ENCODE results near the gene RAB11FIP4. TPM values are rescaled to one million over a fixed set of nuclear protein-coding genes. Genes with fewer than 3 reads are reported as not detected.
A peak's percentile ranks its signal among the peaks of the same experiment; 100 is the strongest.

The RAB11FIP4 gene
- total and polyA plus RNA-seq, 7 experiments from 2014 or later = 16.1 to 82.4 (median 55.1) TPM

GRCh38 chr17:31364012-31364411 lies 27.5 kb upstream of the RAB11FIP4 start:
- H3K27ac Mint-ChIP-seq = no peak overlapping the region
- ChIA-PET POLR2A (no interaction called here), CTCF (no interaction called here)
- Histone ChIP-seq H3K4me3 (ENCODE audit: low read length) (no peak overlapping the region), H3K27me3 (ENCODE audit: control insufficient read depth in 2 of 2, insufficient read depth in 2 of 2, low read length in 2 of 2) (no peaks in the 10 kb centered on the region), H3K9me3 (ENCODE audit: control insufficient read depth in 2 of 3, low read length in 3 of 3) (no peaks in the 10 kb centered on the region), H3K27ac (ENCODE audit: low read depth, low read length) (no peak overlapping the region), H3K4me1 (ENCODE audit: control insufficient read depth in 2 of 2, insufficient read depth in 2 of 2, low read length in 2 of 2) (no peaks in the 10 kb centered on the region), H3K36me3 (ENCODE audit: control insufficient read depth in 2 of 3, insufficient read depth in 3 of 3, low read length in 3 of 3) (peaks cover 0 to 13% (median 2%) of the 10 kb centered on the region in 3 experiments)
- H3K4me1 Mint-ChIP-seq = peaks cover 0 to 1% (median 0%) of the 10 kb centered on the region in 7 donors
- H3K4me3 Mint-ChIP-seq = no peak overlapping the region
- intact Hi-C loops (cut with micrococcal nuclease) = no loop called here
- H3K27me3 Mint-ChIP-seq = no peaks in the 10 kb centered on the region
- H3K36me3 Mint-ChIP-seq = peaks cover 0 to 43% (median 21%) of the 10 kb centered on the region in 5 donors
- no peak for DNase-seq
- peaks cover 0 to 2% (median 0%) of the 10 kb centered on the region in 11 donors for H3K9me3 Mint-ChIP-seq
- ATAC-seq = no peak

DNA sequence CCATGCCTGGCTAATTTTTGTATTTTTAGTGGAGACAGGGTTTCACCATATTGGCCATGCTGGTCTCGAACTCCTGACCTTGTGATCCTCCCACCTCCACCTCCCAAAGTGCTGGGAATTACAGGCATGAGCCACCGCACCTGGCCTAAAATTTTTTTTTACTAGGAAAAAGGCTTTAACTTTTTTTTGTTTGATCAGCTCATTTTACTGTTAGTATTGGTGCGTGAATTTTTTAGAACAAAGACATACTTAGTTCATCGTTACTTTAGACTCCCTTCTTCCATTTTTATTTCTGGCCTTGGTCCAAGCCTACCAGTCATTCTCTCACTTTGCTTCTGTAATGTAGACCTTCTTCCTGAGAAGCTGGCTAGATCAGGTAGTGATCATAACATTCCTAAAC lies 25.4 kb upstream of the RAB11FIP4 start:
- ATAC-seq (no peak), DNase-seq (no peak)
- peaks cover under 1 to 11% (median 6%) of the 10 kb centered on the region in 7 donors for H3K4me1 Mint-ChIP-seq
- no peak overlapping the region for H3K27ac Mint-ChIP-seq
- peaks cover 0 to 2% (median 0%) of the 10 kb centered on the region in 11 donors for H3K9me3 Mint-ChIP-seq
- H3K36me3 ChIP-seq (ENCODE audit: control insufficient read depth in 2 of 3, insufficient read depth in 3 of 3, low read length in 3 of 3) = peaks cover 0 to 5% (median 0%) of the 10 kb centered on the region in 3 experiments
- ChIA-PET POLR2A (no interaction called here), CTCF (no interaction called here)
- H3K36me3 Mint-ChIP-seq = peaks cover 0 to 28% (median 15%) of the 10 kb centered on the region in 5 donors
- no peak overlapping the region for H3K4me3 ChIP-seq (ENCODE audit: low read length)
- no peaks in the 10 kb centered on the region for H3K4me1 ChIP-seq (ENCODE audit: control insufficient read depth in 2 of 2, insufficient read depth in 2 of 2, low read length in 2 of 2)
- H3K9me3 ChIP-seq (ENCODE audit: control insufficient read depth in 2 of 3, low read length in 3 of 3) = no peaks in the 10 kb centered on the region
- H3K4me3 Mint-ChIP-seq = no peak overlapping the region
- H3K27me3 Mint-ChIP-seq = no peaks in the 10 kb centered on the region
- intact Hi-C loops (cut with micrococcal nuclease) = no loop called here
- H3K27me3 ChIP-seq (ENCODE audit: control insufficient read depth in 2 of 2, insufficient read depth in 2 of 2, low read length in 2 of 2) = no peaks in the 10 kb centered on the region
- H3K27ac ChIP-seq (ENCODE audit: low read depth, low read length) = no peak overlapping the region

DNA sequence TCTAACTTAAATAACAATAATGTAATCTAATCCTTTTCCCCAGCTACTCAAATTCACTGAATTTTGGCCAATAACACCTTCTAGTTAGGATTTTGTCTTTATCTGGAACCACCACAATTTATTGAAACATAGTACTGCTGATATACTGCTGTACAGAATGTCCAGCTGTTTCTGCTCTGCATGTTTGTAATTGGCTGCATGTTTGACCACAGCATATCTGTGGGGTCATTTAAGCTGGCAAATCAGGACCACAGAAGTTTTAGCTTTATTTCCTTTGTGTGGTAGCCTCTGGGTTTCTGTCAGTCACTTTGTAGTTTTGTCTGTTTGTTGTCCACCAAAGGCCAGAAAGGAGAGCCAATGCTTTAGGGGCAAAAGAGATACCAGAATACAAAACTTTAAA lies 22.2 kb upstream of the RAB11FIP4 start:
- H3K27ac ChIP-seq (ENCODE audit: low read depth, low read length) = no peak overlapping the region
- H3K36me3 ChIP-seq (ENCODE audit: control insufficient read depth in 2 of 3, insufficient read depth in 3 of 3, low read length in 3 of 3) = peaks cover 0 to 6% (median 4%) of the 10 kb centered on the region in 3 experiments
- H3K9me3 ChIP-seq (ENCODE audit: control insufficient read depth in 2 of 3, low read length in 3 of 3) = no peaks in the 10 kb centered on the region
- POLR2A ChIA-PET = interaction anchor here (1.2 kb wide), 2 partner anchors 49 to 58 kb away, joined by 3 read pairs; no protein-coding TSS in a partner anchor
- no peaks in the 10 kb centered on the region for H3K27me3 ChIP-seq (ENCODE audit: control insufficient read depth in 2 of 2, insufficient read depth in 2 of 2, low read length in 2 of 2)
- CTCF ChIA-PET = interaction anchor here (0.6 to 1.0 kb wide), 2 partner anchors 50 to 169 kb away, joined by 3 read pairs; no protein-coding TSS in a partner anchor
- H3K4me1 ChIP-seq (ENCODE audit: control insufficient read depth in 2 of 2, insufficient read depth in 2 of 2, low read length in 2 of 2) = peaks cover 0 to 4% of the 10 kb centered on the region in 2 donors
- no peak overlapping the region for H3K4me3 ChIP-seq (ENCODE audit: low read length)
- H3K4me1 Mint-ChIP-seq = peaks cover 17 to 30% (median 27%) of the 10 kb centered on the region in 7 donors
- no peak for ATAC-seq
- H3K27ac Mint-ChIP-seq = peak overlapping the region in 3 of 9 donors; percentile 22 to 59 (median 40)
- no peaks in the 10 kb centered on the region for H3K27me3 Mint-ChIP-seq
- H3K9me3 Mint-ChIP-seq = peaks cover 0 to 2% (median 0%) of the 10 kb centered on the region in 11 donors
- peaks cover 2 to 13% (median 8%) of the 10 kb centered on the region in 5 donors for H3K36me3 Mint-ChIP-seq
- H3K4me3 Mint-ChIP-seq = no peak overlapping the region
- intact Hi-C loops (cut with micrococcal nuclease) = no loop called here
- no peak for DNase-seq

DNA sequence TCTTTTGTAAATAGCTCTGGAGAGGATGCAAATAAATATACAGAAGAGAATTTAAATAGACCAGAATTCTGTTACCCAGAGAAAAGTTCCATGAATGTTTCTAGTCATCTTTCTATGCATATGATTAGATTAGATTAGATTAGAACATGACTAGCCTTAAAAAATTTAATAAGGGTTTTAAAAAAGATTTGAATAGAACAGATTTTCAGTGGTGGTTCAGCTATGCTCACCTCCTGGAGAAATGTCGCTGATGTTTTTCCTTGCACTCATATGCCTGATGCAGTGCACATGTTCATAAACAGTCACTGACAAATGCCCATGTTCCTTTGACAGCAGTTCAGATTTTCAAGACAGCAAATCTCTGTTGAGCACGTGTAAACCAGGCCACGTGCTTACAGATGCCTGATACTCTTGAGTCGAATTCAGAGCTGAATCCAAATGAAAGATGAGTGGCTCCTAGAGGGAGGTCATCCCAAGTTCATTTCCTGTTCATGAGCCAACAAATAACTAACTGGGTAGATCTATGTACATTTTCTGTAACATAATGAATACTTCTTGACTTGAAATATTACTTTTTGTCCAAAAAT lies 19.9 kb upstream of the RAB11FIP4 start:
- no peak overlapping the region for H3K4me3 ChIP-seq (ENCODE audit: low read length)
- Mint-ChIP-seq H3K27me3 (no peaks in the 10 kb centered on the region), H3K4me3 (no peak overlapping the region), H3K36me3 (peaks cover 4 to 17% (median 11%) of the 10 kb centered on the region in 5 donors), H3K9me3 (peaks cover 0 to 2% (median 0%) of the 10 kb centered on the region in 11 donors), H3K27ac (peak overlapping the region in 3 of 9 donors; percentile 14 to 56 (median 32)), H3K4me1 (peaks cover 17 to 30% (median 27%) of the 10 kb centered on the region in 7 donors)
- H3K27me3 ChIP-seq (ENCODE audit: control insufficient read depth in 2 of 2, insufficient read depth in 2 of 2, low read length in 2 of 2) = no peaks in the 10 kb centered on the region
- no peaks in the 10 kb centered on the region for H3K9me3 ChIP-seq (ENCODE audit: control insufficient read depth in 2 of 3, low read length in 3 of 3)
- DNase-seq (no peak), ATAC-seq (no peak)
- H3K27ac ChIP-seq (ENCODE audit: low read depth, low read length) = no peak overlapping the region
- CTCF ChIA-PET = interaction anchor here (0.7 to 3.1 kb wide), 12 partner anchors 50 to 612 kb away, joined by 3 to 16 read pairs (median 4); partner anchors contain the start of gene EVI2A
- intact Hi-C loops (cut with micrococcal nuclease) = loop anchor here (2.0 to 5.0 kb wide), 5 partner anchors 51 to 471 kb away; partner anchors contain the start of genes EVI2A (in 1 of the 2) and EVI2B (in 1 of the 2)
- H3K36me3 ChIP-seq (ENCODE audit: control insufficient read depth in 2 of 3, insufficient read depth in 3 of 3, low read length in 3 of 3) = peaks cover 0 to 7% (median 4%) of the 10 kb centered on the region in 3 experiments
- POLR2A ChIA-PET = interaction anchor here (1.0 to 3.2 kb wide), 5 partner anchors 53 to 105 kb away, joined by 4 to 10 read pairs (median 4); partner anchors contain the start of gene EVI2B
- peaks cover 0 to 4% of the 10 kb centered on the region in 2 donors for H3K4me1 ChIP-seq (ENCODE audit: control insufficient read depth in 2 of 2, insufficient read depth in 2 of 2, low read length in 2 of 2)

DNA sequence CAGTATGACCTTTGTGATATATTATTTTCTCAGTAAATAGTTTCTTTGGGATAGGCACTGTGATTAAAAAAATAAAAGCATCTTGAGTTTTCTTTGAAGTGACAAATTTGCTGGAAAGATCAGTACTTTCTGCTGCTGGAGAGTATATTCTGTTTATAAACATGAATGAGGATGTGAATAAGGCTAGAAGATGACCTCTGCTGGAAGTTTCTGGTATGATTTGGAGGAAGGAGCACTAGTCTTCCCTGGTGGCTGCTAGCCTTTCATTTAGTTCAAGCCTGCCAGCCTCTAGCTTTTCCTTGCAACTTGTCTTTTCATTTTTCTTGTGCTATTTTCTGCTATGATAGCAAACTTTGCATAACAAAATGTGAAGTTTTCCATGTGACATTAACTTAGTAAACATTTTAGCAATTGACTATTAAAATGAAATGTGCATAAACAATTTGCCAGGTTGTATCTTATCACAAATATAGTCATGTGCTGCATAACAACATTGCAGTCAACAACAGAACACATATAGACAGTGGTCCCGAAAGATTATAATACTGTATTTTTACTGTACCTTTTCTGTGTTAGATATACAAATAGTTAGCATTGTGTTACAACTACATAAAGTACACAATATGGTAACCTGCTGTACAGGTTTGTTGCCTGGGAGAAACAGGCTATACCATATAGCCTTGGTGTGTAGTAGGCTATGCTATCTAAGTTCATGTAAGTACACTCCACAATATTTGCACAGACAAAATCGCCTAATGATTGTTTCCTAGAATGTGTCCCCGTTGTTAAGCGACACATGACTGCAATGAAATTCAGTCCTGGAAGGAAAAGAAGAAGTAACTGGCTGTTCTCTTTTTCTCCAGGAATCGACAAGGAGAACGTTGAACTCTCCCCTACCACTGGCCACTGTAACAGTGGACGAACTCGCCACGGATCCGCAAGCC lies 18.1 kb upstream of the RAB11FIP4 start:
- Histone ChIP-seq H3K27me3 (ENCODE audit: control insufficient read depth in 2 of 2, insufficient read depth in 2 of 2, low read length in 2 of 2) (no peaks in the 10 kb centered on the region), H3K36me3 (ENCODE audit: control insufficient read depth in 2 of 3, insufficient read depth in 3 of 3, low read length in 3 of 3) (peaks cover 0 to 7% (median 4%) of the 10 kb centered on the region in 3 experiments), H3K4me3 (ENCODE audit: low read length) (no peak overlapping the region), H3K4me1 (ENCODE audit: control insufficient read depth in 2 of 2, insufficient read depth in 2 of 2, low read length in 2 of 2) (peaks cover 0 to 4% of the 10 kb centered on the region in 2 donors), H3K9me3 (ENCODE audit: control insufficient read depth in 2 of 3, low read length in 3 of 3) (no peaks in the 10 kb centered on the region), H3K27ac (ENCODE audit: low read depth, low read length) (no peak overlapping the region)
- Mint-ChIP-seq H3K4me3 (no peak overlapping the region), H3K9me3 (no peaks in the 10 kb centered on the region), H3K27me3 (no peaks in the 10 kb centered on the region), H3K36me3 (peaks cover 2 to 25% (median 12%) of the 10 kb centered on the region in 5 donors), H3K27ac (peak overlapping the region in 3 of 9 donors; percentile 10 to 28 (median 26)), H3K4me1 (peaks cover 17 to 30% (median 27%) of the 10 kb centered on the region in 7 donors)
- intact Hi-C loops (cut with micrococcal nuclease) = loop anchor here (1.0 to 5.0 kb wide), 11 partner anchors 52 to 469 kb away; partner anchors contain the start of genes EVI2A (in 2 of the 2) and EVI2B (in 1 of the 2)
- ATAC-seq (peak; percentile 90), DNase-seq (peak in 7 of 9 donors; percentile 51 to 73 (median 65))
- POLR2A ChIA-PET = interaction anchor here (1.1 to 3.2 kb wide), 5 partner anchors 60 to 107 kb away, joined by 3 to 10 read pairs (median 4); partner anchors contain the start of gene EVI2B
- CTCF ChIA-PET = interaction anchor here (0.7 to 3.1 kb wide), 18 partner anchors 22 to 165 kb away, joined by 3 to 16 read pairs (median 6); no protein-coding TSS in a partner anchor

DNA sequence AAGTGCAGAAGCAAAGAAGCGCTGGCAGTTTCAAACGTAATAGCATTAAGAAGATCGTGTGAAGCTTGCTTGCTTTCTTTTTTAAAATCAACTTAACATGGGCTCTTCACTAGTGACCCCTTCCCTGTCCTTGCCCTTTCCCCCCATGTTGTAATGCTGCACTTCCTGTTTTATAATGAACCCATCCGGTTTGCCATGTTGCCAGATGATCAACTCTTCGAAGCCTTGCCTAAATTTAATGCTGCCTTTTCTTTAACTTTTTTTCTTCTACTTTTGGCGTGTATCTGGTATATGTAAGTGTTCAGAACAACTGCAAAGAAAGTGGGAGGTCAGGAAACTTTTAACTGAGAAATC lies 17.4 kb upstream of the RAB11FIP4 start:
- ChIA-PET POLR2A (interaction anchor here (1.1 to 3.2 kb wide), 2 partner anchors 61 to 67 kb away, joined by 3 to 10 read pairs; partner anchors contain the start of gene EVI2B), CTCF (interaction anchor here (0.6 to 3.1 kb wide), 7 partner anchors 51 to 1811 kb away, joined by 3 to 14 read pairs (median 4); no protein-coding TSS in a partner anchor)
- intact Hi-C loops (cut with micrococcal nuclease) = loop anchor here (5.0 kb wide), 2 partner anchors 62 to 468 kb away; partner anchors contain the start of gene EVI2B (in 1 of the 2)
- Histone ChIP-seq H3K36me3 (ENCODE audit: control insufficient read depth in 2 of 3, insufficient read depth in 3 of 3, low read length in 3 of 3) (peaks cover 0 to 7% (median 4%) of the 10 kb centered on the region in 3 experiments), H3K9me3 (ENCODE audit: control insufficient read depth in 2 of 3, low read length in 3 of 3) (no peaks in the 10 kb centered on the region), H3K4me3 (ENCODE audit: low read length) (no peak overlapping the region), H3K27me3 (ENCODE audit: control insufficient read depth in 2 of 2, insufficient read depth in 2 of 2, low read length in 2 of 2) (no peaks in the 10 kb centered on the region), H3K4me1 (ENCODE audit: control insufficient read depth in 2 of 2, insufficient read depth in 2 of 2, low read length in 2 of 2) (peaks cover 0 to 4% of the 10 kb centered on the region in 2 donors), H3K27ac (ENCODE audit: low read depth, low read length) (no peak overlapping the region)
- ATAC-seq = peak; percentile 38
- DNase-seq = no peak
- H3K36me3 Mint-ChIP-seq = peaks cover 2 to 25% (median 12%) of the 10 kb centered on the region in 5 donors
- peaks cover 17 to 30% (median 27%) of the 10 kb centered on the region in 7 donors for H3K4me1 Mint-ChIP-seq
- no peak overlapping the region for H3K27ac Mint-ChIP-seq
- H3K27me3 Mint-ChIP-seq = no peaks in the 10 kb centered on the region
- H3K9me3 Mint-ChIP-seq = no peaks in the 10 kb centered on the region
- no peak overlapping the region for H3K4me3 Mint-ChIP-seq
